Measurements from ENCODE around the gene RARG.
A peak's percentile ranks its signal among the peaks of the same experiment; 100 is the strongest.
"Not testable (repeated sequence)": the region's sequence is repeated elsewhere in the genome, so short reads cannot be mapped to it uniquely, and the experiment has no call there.

RARG gene

GRCh38 chr12:53205747-53206419, 26.1 kb downstream of the RARG start:
- DNase-seq = no peak

GRCh38 chr12:53204351-53204750, 27.7 kb downstream of the RARG start:
- DNase-seq = no peak

- DNase-seq = not testable (repeated sequence)
Observed at GRCh38 chr12:53202316-53202715, 29.7 kb downstream of the RARG start.

- no peak for DNase-seq
Observed at GRCh38 chr12:53201639-53202038, 30.4 kb downstream of the RARG start.

GRCh38 chr12:53201177-53201541, 30.9 kb downstream of the RARG start:
- no peak for DNase-seq

- DNase-seq = no peak
Observed at GRCh38 chr12:53200458-53201176, 31.4 kb downstream of the RARG start.

- no peak for DNase-seq
Observed at GRCh38 chr12:53200107-53200457, 31.9 kb downstream of the RARG start.

- DNase-seq = no peak
Observed at GRCh38 chr12:53199700-53200099, 32.3 kb downstream of the RARG start.

GRCh38 chr12:53198486-53199110, 33.4 kb downstream of the RARG start:
- no peak for DNase-seq

- DNase-seq = no peak
Observed at GRCh38 chr12:53197011-53197640, 34.9 kb downstream of the RARG start.

- peak in 1 of 2 experiments; percentile 37 for DNase-seq
Observed at GRCh38 chr12:53196486-53196885, 35.5 kb downstream of the RARG start.

- DNase-seq = no peak
Observed at GRCh38 chr12:53195516-53196420, 36.2 kb downstream of the RARG start.

GRCh38 chr12:53194973-53195372, 37.0 kb downstream of the RARG start:
- no peak for DNase-seq

GRCh38 chr12:53193985-53194716, 37.9 kb downstream of the RARG start:
- DNase-seq = no peak

- DNase-seq = no peak
Observed at GRCh38 chr12:53193040-53193439, 39.0 kb downstream of the RARG start.

GRCh38 chr12:53192531-53193021, 39.4 kb downstream of the RARG start:
- DNase-seq = no peak

GRCh38 chr12:53191885-53192530, 40.0 kb downstream of the RARG start:
- no peak for DNase-seq

- DNase-seq = no peak
Observed at GRCh38 chr12:53191096-53191884, 40.7 kb downstream of the RARG start.

- DNase-seq = peak in 1 of 2 experiments; percentile 23
Observed at GRCh38 chr12:53190108-53190729, 41.8 kb downstream of the RARG start.
